NCI-H510A treated with DMSO at 0.1 percent for 48 hours (cell line): ENCODE measurements around the gene FEV.
A peak's percentile ranks its signal among the peaks of the same experiment; 100 is the strongest.

Experiments used
- DNase-seq: peaks from one replicate; lab custom pipeline; 2025; lab: John Stamatoyannopoulos, UW

FEV gene

DNA sequence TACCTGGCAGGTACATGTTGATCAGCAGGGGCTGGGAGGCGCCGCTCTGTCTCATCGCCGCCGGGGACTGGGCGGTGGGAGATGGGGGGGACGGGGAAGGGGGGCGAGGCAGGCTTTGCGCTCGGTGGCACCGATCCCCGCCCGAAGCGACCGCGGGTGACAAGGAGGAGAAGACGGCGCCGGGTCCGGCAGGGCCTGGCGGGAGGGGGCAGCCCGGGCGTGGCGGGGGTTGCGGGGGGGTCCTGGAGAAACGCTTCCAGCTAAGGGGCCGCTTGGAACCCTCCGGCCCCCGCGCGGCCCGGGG is at the start of gene FEV:
Gene FEV, minus strand, starts transcription at position 164 of the 304 bp plus-strand sequence. Its CDS starts 109 bp downstream, at position 55.
- no peak for DNase-seq

- DNase-seq, result no peak
These were observed 47.2 kb upstream of the FEV start for GRCh38 chr2:219032051-219032745.

DNA sequence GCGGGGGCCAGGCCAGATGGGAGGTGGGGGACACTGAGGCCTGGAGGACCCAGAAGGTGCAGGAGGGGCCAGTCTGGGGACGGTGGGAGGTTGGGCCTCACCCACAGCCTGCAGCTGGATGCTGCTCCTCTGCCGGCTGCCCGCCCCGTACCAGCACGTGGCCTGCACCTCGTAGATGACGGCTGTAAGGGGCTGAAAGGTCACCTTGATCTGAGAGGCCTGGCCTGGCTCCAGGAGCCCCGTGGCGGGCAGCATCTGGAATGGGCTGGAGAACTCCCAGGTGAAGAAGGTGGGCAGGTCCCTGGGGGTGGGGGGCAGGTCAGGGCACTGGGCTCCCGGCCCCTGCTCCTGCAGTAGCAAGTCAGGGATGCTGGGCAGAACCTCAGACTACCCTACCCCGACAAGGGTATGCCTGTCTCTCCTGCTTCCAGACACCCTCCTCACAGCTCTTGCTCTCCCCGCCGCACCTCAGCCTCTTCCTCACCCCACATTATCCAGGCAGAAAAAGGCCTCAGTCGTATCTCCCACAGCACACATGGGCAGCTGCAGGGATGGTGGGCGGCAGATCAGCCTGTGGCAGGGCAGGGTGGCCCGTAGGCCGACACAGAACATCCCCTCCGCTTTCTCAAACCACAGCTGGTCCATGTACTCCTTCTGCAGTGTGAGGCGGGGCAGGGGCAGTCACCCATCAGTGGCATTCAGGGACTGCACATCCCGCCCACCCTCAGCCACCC is 46.2 kb upstream of the FEV start:
- DNase-seq, result no peak

DNA sequence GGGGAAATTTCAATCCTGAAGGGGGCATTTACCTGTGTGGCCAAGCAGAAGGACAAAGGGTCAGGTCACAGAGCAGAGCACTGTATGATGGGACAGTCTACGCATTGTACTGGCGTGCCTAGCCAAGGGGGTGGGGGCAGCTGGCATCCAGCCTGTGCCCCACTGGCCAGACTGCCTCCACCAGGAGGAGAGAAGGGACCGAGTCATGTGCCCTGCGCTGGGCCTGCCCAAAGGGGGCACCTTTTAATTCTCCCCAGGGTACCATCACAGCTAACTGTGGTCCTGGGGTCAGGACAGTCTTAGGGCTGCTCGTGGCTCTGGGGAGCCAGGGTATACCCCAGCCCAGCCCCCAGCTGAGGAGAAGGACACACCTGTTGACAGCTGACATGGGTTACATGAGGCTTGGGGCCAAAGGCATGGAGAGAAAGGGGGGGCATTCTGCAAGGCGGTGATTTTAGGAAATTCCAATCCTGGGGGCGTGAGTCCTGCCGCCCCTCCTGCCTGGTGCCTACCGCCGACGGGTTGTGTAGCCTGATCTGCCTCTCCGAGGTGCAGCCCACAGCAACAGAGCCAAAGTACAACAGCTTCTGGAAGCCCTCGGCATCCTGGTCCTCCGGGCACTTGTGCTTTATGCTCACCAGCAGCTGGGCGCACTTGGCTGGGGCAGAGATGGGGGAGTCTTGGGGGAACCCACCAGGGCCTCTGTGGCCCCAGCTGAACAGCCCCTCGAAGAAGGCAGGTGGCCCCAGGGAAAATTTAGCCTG is 45.4 kb upstream of the FEV start:
- no peak for DNase-seq

GRCh38 chr2:219029829-219030165 is 44.8 kb upstream of the FEV start:
- peak; percentile 82 for DNase-seq

DNA sequence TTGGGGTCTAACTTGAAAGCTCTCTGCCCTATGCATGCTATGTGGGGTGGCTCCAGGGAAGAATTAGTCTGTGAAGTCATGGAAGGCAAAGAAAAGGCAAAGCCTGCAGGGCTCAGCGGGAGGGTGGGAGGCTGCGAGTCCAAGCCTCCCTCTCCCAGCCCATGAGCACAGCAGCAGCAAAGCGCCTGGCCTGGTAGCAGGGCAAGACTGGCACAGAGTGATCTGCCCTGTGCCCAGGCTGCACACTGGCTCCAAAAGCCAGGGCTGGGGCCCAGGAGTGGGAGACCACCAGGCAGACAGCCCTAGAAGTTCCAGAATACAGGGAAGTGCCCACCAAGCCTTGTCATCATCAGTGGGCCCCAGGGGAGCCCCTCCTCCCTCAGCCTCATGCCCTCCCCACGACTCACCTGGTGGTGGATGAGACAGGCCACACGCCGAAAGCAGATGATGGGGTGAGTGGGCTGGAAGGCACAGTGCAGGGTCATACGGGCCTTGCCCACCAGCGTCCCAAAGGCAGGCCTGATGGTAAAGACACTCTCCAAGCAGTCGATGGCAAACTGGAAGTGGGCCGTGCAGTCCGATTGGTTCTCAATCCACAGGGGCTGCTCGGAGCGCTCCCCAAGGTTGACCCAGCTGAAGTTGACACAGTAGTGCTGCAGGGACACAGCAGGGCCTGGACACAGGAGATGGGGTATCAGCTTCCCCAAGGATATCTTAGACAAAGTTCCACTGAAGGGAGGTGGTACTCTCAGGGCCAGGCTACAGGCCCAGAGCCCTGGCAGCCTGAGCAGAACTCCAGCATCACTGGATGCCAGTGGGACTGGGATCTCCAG is 44.2 kb upstream of the FEV start:
- DNase-seq, result no peak

DNA sequence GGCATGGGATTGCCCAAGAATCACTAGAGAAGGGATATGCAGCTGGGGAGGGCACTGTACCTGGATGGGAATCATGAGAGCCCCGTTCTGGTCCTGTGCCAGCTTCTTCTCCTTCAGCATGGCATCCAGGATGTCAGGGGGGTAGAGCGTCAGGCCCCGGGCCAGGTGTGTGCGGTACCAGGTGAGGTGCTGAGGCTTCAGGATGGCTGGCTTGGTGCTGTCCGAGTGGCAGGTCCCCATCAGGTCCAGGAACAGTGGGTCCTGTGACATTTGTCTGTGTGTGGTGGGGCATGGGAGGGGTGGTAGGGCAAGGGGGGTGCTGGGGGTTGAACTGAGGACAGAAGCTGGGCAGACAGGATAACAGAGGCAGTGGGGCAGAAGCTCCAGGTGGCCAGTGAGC is 43.2 kb upstream of the FEV start:
- no peak for DNase-seq

GRCh38 chr2:219027511-219028055 is 42.6 kb upstream of the FEV start:
- DNase-seq, result no peak

DNA sequence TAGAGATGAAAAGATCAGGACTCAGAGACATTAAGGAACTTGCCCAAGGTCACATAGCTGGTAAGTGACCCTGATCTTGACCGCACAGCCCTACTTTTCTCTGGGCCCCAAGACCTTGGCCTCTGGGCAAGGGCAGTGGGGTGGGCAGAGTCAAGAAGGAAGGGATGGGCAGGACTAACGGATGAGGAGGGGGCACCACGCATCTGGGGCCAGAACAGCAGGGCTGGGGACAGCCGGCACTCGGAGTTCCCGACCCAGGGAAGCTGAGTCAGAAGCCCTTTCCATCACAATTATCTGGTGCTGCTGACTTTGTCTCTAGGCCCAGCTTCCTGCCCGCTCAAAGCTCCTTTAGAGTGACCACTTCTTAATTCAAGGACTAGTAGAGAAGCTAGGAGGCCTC is 42.0 kb upstream of the FEV start:
- no peak for DNase-seq

- no peak for DNase-seq
These were observed 40.9 kb upstream of the FEV start for GRCh38 chr2:219025637-219026585.

DNA sequence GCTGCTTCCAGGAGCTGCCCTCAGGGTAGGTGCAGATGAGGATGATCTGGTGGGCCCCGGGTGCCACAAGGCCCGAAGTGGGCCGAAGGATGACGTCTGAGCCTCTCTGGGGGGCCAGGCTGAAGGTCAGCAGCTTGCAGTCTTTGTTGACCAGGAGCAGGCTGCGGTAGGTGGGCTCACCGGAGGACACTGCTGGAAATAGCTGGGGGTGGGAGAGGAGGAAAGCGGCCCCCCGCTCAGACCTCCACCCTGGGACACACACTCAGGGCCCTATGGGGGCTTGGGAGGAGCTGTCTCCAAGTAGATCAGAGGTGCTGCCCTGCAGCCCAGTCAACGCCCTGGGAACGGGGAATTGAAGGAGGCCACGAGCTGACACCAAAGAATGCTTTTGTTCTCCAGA is 39.1 kb upstream of the FEV start:
- no peak for DNase-seq

DNA sequence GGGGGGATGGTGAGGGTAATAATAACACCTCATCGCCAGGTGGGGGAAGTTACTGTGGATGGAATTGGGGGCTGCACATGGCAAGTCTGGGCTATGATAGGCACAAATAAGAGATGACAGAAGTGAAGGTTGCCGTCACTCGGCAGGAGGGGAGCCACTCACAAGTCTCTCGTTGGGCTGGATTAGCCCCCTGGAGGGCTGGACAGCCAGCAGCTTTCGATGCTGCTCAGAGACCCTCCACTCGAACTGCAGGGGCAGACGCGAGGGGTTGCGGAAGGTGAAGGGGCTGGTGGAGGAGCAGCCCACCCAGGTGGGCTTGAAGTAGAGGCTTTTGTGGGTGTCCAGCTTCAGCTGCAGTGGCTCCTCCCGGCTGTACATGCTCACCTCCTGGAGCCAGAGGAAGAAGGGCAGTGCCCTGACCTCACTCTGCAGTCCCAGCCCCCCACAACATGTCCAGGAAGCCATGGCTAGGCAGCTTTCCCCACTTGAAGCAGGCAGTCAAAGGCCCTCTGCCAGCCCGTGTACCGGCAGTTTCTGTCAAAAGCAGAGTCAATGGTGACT is 38.1 kb upstream of the FEV start:
- DNase-seq, result no peak

DNA sequence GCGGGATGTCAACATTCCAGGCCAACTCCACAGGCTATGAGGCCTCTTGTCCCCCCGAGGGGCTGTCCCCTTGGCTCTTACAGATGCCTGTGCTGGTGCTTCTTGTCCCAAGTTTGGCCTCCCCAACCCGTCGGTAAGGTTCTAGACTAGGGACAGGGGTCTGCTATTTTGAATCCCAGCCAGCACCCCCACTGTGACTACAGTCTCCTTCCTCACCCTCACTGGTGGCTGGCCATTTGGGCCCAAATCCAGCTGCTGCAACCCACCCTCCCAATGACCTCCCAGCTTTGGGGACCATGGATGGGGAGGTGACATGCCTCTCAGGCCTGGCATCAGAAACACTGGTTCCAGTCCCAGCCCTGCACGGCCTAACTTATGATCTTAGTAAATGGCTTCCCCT is 37.6 kb upstream of the FEV start:
- no peak for DNase-seq

DNA sequence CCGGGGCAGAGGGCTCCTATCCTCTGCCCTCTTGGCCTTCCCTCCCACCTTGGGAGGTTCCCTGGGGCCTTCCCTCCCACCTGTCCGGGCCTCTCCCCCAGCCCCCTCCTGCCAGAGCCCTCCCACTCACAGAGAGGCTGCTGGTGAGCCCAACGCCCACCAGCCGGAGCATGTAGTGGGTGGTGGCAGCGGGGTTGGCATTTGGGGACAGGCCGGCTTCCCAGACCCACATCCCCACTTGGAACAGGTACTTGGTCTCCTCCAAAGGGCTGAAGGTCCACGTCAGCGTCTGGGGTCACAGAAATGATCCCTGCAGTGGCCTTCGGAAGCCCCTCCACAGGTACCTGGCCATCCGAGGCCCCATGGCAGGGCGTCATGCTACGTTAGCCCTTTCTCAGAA is 37.1 kb upstream of the FEV start:
- DNase-seq, result no peak

- DNase-seq, result no peak
These were observed 36.6 kb upstream of the FEV start for GRCh38 chr2:219021591-219021990.

- no peak for DNase-seq
These were observed 35.8 kb upstream of the FEV start for GRCh38 chr2:219020604-219021365.

DNA sequence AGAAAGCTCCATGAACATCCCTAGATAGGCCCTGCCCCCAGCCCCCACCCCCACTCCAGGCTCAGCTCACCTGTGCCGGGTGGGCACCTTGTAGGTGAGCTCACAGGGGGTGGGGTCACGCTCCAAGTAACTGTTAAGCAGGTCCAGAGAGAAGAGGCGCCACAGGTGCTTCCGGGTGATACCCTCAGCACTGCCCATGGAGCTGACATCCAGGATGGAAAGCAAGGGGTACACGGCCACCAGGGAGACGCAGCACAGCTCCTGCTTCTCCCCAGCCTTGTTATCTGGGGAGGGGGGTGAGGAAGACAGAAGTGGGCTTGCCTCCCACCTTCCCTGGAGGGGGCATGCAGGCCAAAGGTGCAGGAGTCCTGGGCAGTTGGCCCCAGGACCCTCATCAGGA is 34.5 kb upstream of the FEV start:
- no peak for DNase-seq

- DNase-seq, result no peak
These were observed 33.7 kb upstream of the FEV start for GRCh38 chr2:219018726-219019125.

DNA sequence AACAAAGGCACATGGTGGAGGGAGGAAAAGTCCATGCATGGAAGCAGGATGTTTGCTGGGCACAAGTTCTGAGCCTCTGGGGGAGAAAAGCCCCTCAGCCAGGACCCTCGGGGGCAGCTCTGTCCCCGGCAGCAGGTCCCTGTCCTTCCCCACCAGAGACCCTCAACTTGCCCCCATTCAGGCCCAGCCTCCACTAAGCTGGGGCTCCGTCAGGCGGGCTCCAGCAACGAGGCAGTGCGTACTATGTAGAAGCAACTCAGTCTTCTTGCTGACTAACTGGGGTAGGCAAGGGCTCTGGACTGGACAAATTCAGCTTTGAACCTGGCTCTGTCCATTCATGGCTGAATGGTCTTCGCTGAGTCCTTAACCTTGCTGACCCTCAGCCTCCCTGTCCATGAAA is 33.3 kb upstream of the FEV start:
- DNase-seq, result no peak
